A549 (cell line): ENCODE measurements around the gene SUGCT. TPM values are rescaled to one million over a fixed set of nuclear protein-coding genes. Genes with fewer than 3 reads are reported as not detected.

Experiments
- ATAC-seq, 2 experiments: fragments of 200-7000 bp in 1 of 2; fragments of >200 bp in 1 of 2; cut with Nextera tagmentation in 1 of 2; cut with Tn5 transposase in 1 of 2; 3 replicates each; pipeline versions ENCODE4 v1.8.0 to v1.9.1; 2018 to 2020; ENCODE audit warnings: mild to moderate bottlenecking in 1 of 2, moderate library complexity in 1 of 2
- CTCF ChIA-PET: fragments of 300-600 bp; sonication (Branson Sonifier 250); formaldehyde crosslinking; extraction: SDS; loops from one replicate; lab custom pipeline; 2021; ENCODE audit warnings: antibody characterized with exemption, inconsistent platforms; lab: Yijun Ruan, JAX
- POLR2A ChIA-PET: fragments of 350-600 bp; formaldehyde crosslinking; extraction: SDS; loops from one replicate; lab custom pipeline; 2021; ENCODE audit warnings: antibody characterized with exemption, inconsistent platforms; lab: Yijun Ruan, JAX
- DNase-seq, 2 experiments: peaks; one replicate each; pipeline versions ENCODE4 v3.0.0 to v3.0.0-alpha.2; 2011 to 2016; ENCODE audit warnings: low read depth in 1 of 2, low spot score in 1 of 2
- FAIRE-seq: peaks from 2 replicates; lab custom pipeline; 2011; peaks lifted over from hg19 to GRCh38; lab: Jason Lieb, UNC
- H3K27ac ChIP-seq, 2 experiments: fragments of >200 bp; sonication (Bioruptor Twin); formaldehyde crosslinking; 3 replicates each; pipeline ENCODE4 v1.5.1; 2016 to 2017
- H3K4me1 ChIP-seq: fragments of >200 bp; sonication (Bioruptor Twin); formaldehyde crosslinking; 3 replicates; pipeline ENCODE4 v1.6.1; 2016
- H3K4me2 ChIP-seq: fragments of >200 bp; sonication (Bioruptor Twin); formaldehyde crosslinking; 3 replicates; pipeline ENCODE4 v1.6.1; 2016
- H3K4me3 ChIP-seq: fragments of >200 bp; sonication (Bioruptor Twin); formaldehyde crosslinking; 3 replicates; pipeline ENCODE4 v1.5.1; 2016
- H3K9me3 ChIP-seq: fragments of >200 bp; sonication (Bioruptor Twin); formaldehyde crosslinking; 3 replicates; pipeline ENCODE4 v1.6.1; 2016
- BHLHE40 ChIP-seq: IDR thresholded peaks from 2 replicates; pipeline ENCODE4 v1.6.1; 2012; ENCODE audit warnings: low read depth, low read length, inconsistent platforms
- CBX2 ChIP-seq: fragments of 200-600 bp; sonication (generic); IDR thresholded peaks from 2 replicates; pipeline ENCODE4 v1.6.1; 2016; ENCODE audit warnings: low read depth, mild to moderate bottlenecking, borderline replicate concordance
- CEBPB ChIP-seq, 2 experiments: fragments of >200 bp in 1 of 2; sonication (Bioruptor Twin) in 1 of 2; formaldehyde crosslinking in 1 of 2; IDR thresholded peaks; 2 replicates each; pipeline ENCODE4 v1.6.1; 2012 to 2016
- CTCF ChIP-seq: fragments of >200 bp; sonication (Bioruptor Twin); formaldehyde crosslinking; IDR thresholded peaks from 3 replicates; pipeline ENCODE4 v1.5.1; 2016
- E2F6 ChIP-seq: IDR thresholded peaks from 2 replicates; pipeline ENCODE4 v1.6.1; 2012; ENCODE audit warnings: low read depth, borderline replicate concordance
- EHF ChIP-seq: fragments of 250-450 bp; sonication (Bioruptor Pico); IDR thresholded peaks from 2 replicates; pipeline ENCODE4 v1.5.0; 2020; ENCODE audit warnings: mild to moderate bottlenecking
- EHMT2 ChIP-seq: fragments of 200-600 bp; sonication (generic); IDR thresholded peaks from 2 replicates; pipeline ENCODE4 v1.6.1; 2016; ENCODE audit warnings: antibody characterized with exemption, low read depth, mild to moderate bottlenecking, moderate library complexity
- ESRRA ChIP-seq: fragments of 150-350 bp; IDR thresholded peaks from 2 replicates; pipeline ENCODE4 v1.6.1; 2014; ENCODE audit warnings: mild to moderate bottlenecking, low read length, borderline replicate concordance
- FOSB ChIP-seq: fragments of 250-450 bp; sonication (Bioruptor Pico); IDR thresholded peaks from 2 replicates; pipeline ENCODE4 v1.5.0; 2020; ENCODE audit warnings: mild to moderate bottlenecking, moderate library complexity
- HDAC2 ChIP-seq: fragments of 200-600 bp; sonication (generic); IDR thresholded peaks from 2 replicates; pipeline ENCODE4 v1.6.1; 2016
- HEYL ChIP-seq: fragments of 250-450 bp; sonication (Bioruptor Pico); IDR thresholded peaks from 2 replicates; pipeline ENCODE4 v1.8.0; 2021; ENCODE audit warnings: mild to moderate bottlenecking, moderate library complexity
- HOXA7 ChIP-seq: fragments of 250-450 bp; sonication (Bioruptor Pico); IDR thresholded peaks from 2 replicates; pipeline ENCODE4 v1.5.0; 2020; ENCODE audit warnings: mild to moderate bottlenecking, moderate library complexity
- KDM1A ChIP-seq: fragments of 200-600 bp; sonication (generic); IDR thresholded peaks from 2 replicates; pipeline ENCODE4 v1.6.1; 2016; ENCODE audit warnings: low read depth, mild to moderate bottlenecking
- KDM5A ChIP-seq: fragments of 200-600 bp; sonication (generic); IDR thresholded peaks from 2 replicates; pipeline ENCODE4 v1.6.1; 2016; ENCODE audit warnings: antibody characterized with exemption, mild to moderate bottlenecking
- MAFK ChIP-seq: fragments of 450-650 bp; IDR thresholded peaks from 2 replicates; pipeline ENCODE4 v1.6.1; 2014; ENCODE audit not compliant: partially characterized antibody
- MAZ ChIP-seq: fragments of 150-350 bp; IDR thresholded peaks from 2 replicates; pipeline ENCODE4 v1.6.1; 2014; ENCODE audit warnings: antibody characterized with exemption, low read depth, low read length, borderline replicate concordance
- MYC ChIP-seq: IDR thresholded peaks from 2 replicates; pipeline ENCODE4 v1.6.1; 2012; ENCODE audit warnings: mild to moderate bottlenecking, inconsistent platforms, low read length, improper control_type of control experiment, borderline replicate concordance
- POLR2A ChIP-seq: IDR thresholded peaks from 2 replicates; pipeline ENCODE4 v1.6.1; 2012; ENCODE audit warnings: mild to moderate bottlenecking, low read length
- RCOR1 ChIP-seq: fragments of 150-350 bp; IDR thresholded peaks from 2 replicates; pipeline ENCODE4 v1.6.1; 2014; ENCODE audit warnings: antibody characterized with exemption, low read length, low read depth
- RFX5 ChIP-seq: fragments of 450-650 bp; IDR thresholded peaks from 2 replicates; pipeline ENCODE4 v1.7.1; 2014; ENCODE audit warnings: antibody characterized with exemption, mild to moderate bottlenecking, moderate library complexity
- SREBF2 ChIP-seq: fragments of 450-650 bp; IDR thresholded peaks from 2 replicates; pipeline ENCODE4 v1.6.1; 2014; ENCODE audit warnings: mild to moderate bottlenecking, moderate library complexity
- TP53 ChIP-seq: fragments of 250-450 bp; sonication (Bioruptor Pico); IDR thresholded peaks from 2 replicates; pipeline ENCODE4 v1.5.0; 2021; ENCODE audit warnings: mild to moderate bottlenecking, moderate library complexity
- USF2 ChIP-seq: fragments of 450-650 bp; IDR thresholded peaks from 2 replicates; pipeline ENCODE4 v1.6.1; 2014; ENCODE audit warnings: antibody characterized with exemption
- ZC3H11A ChIP-seq: fragments of 450-650 bp; IDR thresholded peaks from 2 replicates; pipeline ENCODE4 v1.6.1; 2014; ENCODE audit warnings: antibody characterized with exemption, mild to moderate bottlenecking
- ZSCAN20 ChIP-seq: fragments of 250-450 bp; sonication (Bioruptor Pico); IDR thresholded peaks from 2 replicates; pipeline ENCODE4 v1.8.0; 2022; ENCODE audit warnings: mild to moderate bottlenecking, moderate library complexity
- WGBS: methylation state at CpG from one replicate; pipeline ENCODE4 v1.1.6; 2017; ENCODE audit errors: missing lambda C conversion rate; 5-methylcytosine and 5-hydroxymethylcytosine counted together
- polyA plus RNA-seq, 4 experiments: library from polyadenylated mRNA; depleted of rRNA in 3 of 4; stranded (reverse); fragments of >200 nt; fragmentation: RNase III in 1 of 4; extraction: RNeasy Plus Mini Kit Qiagen cat#74134 plus additional on column Dnase treatment in 1 of 4; gene quantifications; 2 replicates in 3 of 4; 3 replicates in 1 of 4; pipeline ENCODE4 v1.2.3, GENCODE V29; 2011 to 2017
- TF ChIP-seq, protein P1 (sequence below): fragments of 200-600 bp; sonication (generic); IDR thresholded peaks from 2 replicates; pipeline ENCODE4 v1.6.1; 2016; ENCODE audit warnings: antibody characterized with exemption, mild to moderate bottlenecking, moderate library complexity

SUGCT gene
- polyA plus RNA-seq, 2 of the 4 experiments (the other 2 are of a cell fraction), result 1.4 to 1.6 TPM

GRCh38 chr7:40859076-40859475, 724.3 kb downstream of the SUGCT start:
- 21% methylated on average over 2 of the region's 2 CpGs for WGBS
- H3K27ac ChIP-seq, result no peak overlapping the region
- no peak overlapping the region for H3K4me2 ChIP-seq
- TF ChIP-seq MAZ, result no peak
- no peak for TF ChIP-seq EHMT2
- no peak for TF ChIP-seq FOSB (CRISPR knock-in tag)
- TF ChIP-seq EHF, result no peak
- no peak for TF ChIP-seq ESRRA
- TF ChIP-seq E2F6, result no peak
- TF ChIP-seq CTCF, result no peak
- no peak for TF ChIP-seq CBX2
- TF ChIP-seq KDM1A, result no peak
- no peak for TF ChIP-seq HEYL (CRISPR knock-in tag)
- no peak for TF ChIP-seq ZC3H11A
- no peak for TF ChIP-seq TP53 (CRISPR knock-in tag)
- no peak for TF ChIP-seq RFX5
- no peak for TF ChIP-seq SREBF2
- no peak for TF ChIP-seq MAFK
- H3K4me1 ChIP-seq, result no peaks in the 10 kb centered on the region
- ATAC-seq (no peak), DNase-seq (no peak), FAIRE-seq (no peak)
- ChIA-PET CTCF (interaction anchor here (1.4 kb wide), 1 partner anchor 33 kb away, joined by 3 read pairs; no protein-coding TSS in a partner anchor), POLR2A (no interaction called here)
- no peaks in the 10 kb centered on the region for H3K9me3 ChIP-seq
- H3K4me3 ChIP-seq, result no peak overlapping the region

- CTCF ChIA-PET, result no interaction called here
- WGBS, result 15% methylated on average over 11 of the region's 15 CpGs
- no peak overlapping the region for H3K27ac ChIP-seq
Observed at GRCh38 chr7:40859965-40860543, 725.2 kb downstream of the SUGCT start.

DNA sequence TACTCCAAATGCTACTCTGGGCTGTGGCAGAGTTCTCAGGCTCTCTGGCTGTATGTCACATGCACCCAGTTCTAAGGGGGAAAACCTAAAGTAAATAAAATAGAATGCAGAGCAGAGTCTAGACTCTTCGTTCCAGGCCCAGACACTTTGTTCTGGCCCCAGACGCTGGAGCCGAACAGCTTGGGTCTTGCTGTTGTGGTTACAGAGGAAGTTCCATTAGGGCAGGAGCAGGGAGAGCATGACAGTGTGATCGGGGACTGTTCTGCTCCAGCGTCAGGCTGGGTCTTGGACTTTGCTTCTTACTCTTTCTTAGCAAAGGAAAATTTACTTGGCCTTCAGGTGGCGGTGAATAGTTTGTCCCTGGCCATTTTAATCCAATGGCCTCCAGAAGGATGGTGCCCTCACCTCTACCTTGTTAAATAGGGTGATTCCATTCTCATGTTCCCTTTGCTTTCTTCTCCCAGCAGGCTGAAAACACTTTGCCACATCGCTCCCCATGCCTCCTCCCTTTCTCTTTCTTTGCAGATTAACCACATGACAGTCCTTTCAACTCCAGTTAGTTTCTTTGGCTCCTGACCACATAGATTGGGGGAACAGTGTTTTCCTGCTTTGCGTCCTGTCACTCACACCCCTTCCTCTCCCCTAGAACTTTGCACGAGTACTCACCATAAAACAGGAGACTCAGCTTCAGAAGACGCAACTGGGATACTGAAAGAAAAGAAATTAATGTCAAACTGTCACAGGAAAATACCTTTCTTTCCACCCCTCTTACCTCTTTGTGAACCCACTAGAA, 730.8 kb downstream of the SUGCT start:
- ChIA-PET POLR2A (no interaction called here), CTCF (interaction anchor here (0.8 to 3.0 kb wide), 7 partner anchors 11 to 845 kb away, joined by 3 to 21 read pairs (median 3); no protein-coding TSS in a partner anchor)
- FAIRE-seq (no peak), DNase-seq (no peak), ATAC-seq (no peak)
- Histone ChIP-seq H3K4me2 (no peak overlapping the region), H3K27ac (no peak overlapping the region), H3K9me3 (0 out of 3 replicates have a peak, but pooled peaks cover 5% of the 10 kb centered on the region), H3K4me1 (no peaks in the 10 kb centered on the region), H3K4me3 (no peak overlapping the region)
- 30% methylated on average over 10 of the region's 10 CpGs for WGBS
- TF ChIP-seq, protein P1, sequence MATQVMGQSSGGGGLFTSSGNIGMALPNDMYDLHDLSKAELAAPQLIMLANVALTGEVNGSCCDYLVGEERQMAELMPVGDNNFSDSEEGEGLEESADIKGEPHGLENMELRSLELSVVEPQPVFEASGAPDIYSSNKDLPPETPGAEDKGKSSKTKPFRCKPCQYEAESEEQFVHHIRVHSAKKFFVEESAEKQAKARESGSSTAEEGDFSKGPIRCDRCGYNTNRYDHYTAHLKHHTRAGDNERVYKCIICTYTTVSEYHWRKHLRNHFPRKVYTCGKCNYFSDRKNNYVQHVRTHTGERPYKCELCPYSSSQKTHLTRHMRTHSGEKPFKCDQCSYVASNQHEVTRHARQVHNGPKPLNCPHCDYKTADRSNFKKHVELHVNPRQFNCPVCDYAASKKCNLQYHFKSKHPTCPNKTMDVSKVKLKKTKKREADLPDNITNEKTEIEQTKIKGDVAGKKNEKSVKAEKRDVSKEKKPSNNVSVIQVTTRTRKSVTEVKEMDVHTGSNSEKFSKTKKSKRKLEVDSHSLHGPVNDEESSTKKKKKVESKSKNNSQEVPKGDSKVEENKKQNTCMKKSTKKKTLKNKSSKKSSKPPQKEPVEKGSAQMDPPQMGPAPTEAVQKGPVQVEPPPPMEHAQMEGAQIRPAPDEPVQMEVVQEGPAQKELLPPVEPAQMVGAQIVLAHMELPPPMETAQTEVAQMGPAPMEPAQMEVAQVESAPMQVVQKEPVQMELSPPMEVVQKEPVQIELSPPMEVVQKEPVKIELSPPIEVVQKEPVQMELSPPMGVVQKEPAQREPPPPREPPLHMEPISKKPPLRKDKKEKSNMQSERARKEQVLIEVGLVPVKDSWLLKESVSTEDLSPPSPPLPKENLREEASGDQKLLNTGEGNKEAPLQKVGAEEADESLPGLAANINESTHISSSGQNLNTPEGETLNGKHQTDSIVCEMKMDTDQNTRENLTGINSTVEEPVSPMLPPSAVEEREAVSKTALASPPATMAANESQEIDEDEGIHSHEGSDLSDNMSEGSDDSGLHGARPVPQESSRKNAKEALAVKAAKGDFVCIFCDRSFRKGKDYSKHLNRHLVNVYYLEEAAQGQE, result no peak
- TF ChIP-seq EHMT2, result no peak
- TF ChIP-seq RCOR1, result no peak
- TF ChIP-seq FOSB (CRISPR knock-in tag), result no peak
- no peak for TF ChIP-seq KDM5A
- TF ChIP-seq POLR2A, result no peak
- no peak for TF ChIP-seq MYC
- no peak for TF ChIP-seq SREBF2
- TF ChIP-seq HDAC2, result no peak
- no peak for TF ChIP-seq HOXA7 (CRISPR knock-in tag)
- TF ChIP-seq CEBPB (IDR thresholded peaks at IDR 0.05), result no peak
- TF ChIP-seq ESRRA, result no peak

More at GRCh38 chr7:40859965-40860543, 725.2 kb downstream of the SUGCT start:
- TF ChIP-seq MAFK, result no peak
- TF ChIP-seq MAZ, result no peak
- no peak for TF ChIP-seq USF2
- no peak for TF ChIP-seq BHLHE40
- no peak for TF ChIP-seq CBX2
- no peak for TF ChIP-seq ZSCAN20
- Histone ChIP-seq H3K4me1 (no peaks in the 10 kb centered on the region), H3K4me2 (no peak overlapping the region), H3K9me3 (no peaks in the 10 kb centered on the region), H3K4me3 (no peak overlapping the region)
- POLR2A ChIA-PET, result no interaction called here
- ATAC-seq (no peak), FAIRE-seq (no peak), DNase-seq (no peak)
